Iris pigment epithelial cell (primary cell): Measurements from ENCODE around the gene EXOSC6.
"Not testable (repeated sequence)": the region's sequence is repeated elsewhere in the genome, so short reads cannot be mapped to it uniquely, and the experiment has no call there.

Experiments used
- DNase-seq: peaks from one replicate; pipeline ENCODE4 v3.0.0-alpha.2; 2011; ENCODE audit warnings: low read depth

EXOSC6 gene

DNA sequence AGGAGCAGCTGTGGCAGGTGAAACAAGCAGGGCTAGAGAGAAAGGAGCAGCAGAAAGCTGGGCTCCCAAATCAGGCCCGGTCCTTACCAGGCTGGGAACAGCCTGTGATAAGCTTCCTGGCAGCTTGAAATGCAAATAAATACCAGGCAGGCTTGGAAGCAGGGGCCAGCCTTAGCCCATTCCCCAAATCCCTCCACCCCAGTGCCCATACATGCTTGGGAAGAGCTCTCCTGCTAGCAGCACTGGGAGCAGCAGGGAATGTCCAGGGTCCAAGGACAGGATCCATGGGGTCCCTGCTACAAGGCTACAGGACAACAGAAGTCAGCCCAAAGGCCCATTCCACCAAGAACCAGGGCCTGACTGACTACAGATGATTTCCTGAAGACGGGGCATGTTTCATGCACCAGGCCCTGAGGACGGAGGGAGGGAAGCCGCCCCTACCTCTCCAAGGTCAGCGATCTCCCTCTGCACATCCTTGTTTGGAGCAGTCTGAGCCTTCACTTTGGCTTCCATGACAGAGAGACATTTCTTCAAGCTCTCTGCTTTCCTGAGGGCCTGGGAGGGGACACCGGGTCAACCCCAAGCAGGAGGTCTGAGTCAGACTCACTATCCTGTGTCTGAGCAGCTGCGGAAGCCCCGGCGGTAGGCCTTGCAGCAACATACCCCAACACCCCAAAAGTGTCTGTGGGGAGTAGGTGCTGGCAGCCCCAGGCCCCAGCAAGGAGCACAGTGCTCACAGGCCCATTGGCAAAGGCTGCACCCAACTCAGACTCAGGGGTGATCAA, 2.6 kb upstream of the EXOSC6 start:
- peak; percentile 76 for DNase-seq

DNA sequence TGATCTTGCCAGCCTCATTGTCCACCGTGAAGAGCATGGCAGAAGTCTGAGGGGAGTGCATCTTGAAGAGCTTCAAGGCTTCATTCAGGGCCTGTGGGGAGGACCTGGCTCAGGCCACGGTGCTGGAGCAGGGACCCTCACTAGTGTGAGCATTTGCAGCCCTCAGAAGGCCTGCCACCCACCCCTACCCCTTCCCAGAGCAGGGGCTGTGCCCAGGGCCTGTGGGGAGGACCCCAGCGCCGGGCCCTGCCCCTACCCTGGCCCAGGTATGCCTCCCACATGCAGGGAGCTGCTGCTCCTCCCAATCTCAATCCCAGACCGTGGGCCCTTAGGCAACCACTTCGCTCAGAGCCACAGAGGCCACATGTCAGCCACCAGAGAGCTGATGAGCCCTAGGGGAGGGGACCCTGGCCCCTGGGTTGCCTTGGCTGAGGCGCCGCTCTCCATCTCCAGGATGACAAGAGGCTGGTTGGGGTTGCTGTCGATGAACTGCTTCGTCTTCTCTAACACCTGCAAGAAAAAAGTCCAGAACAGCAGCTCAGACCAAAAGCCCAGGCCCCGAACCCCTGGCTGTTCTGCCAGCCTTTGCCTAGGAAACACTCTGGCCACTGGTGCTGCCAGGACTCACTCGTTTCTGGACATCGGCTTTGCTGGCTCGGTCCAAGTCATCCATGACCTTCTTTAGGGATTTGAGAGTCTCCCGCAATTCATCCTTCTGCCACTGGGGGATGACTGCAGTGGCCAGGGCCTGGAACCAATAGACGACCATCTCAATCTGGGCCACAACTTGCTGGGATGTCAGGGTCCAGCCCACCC, 1.8 kb upstream of the EXOSC6 start:
- DNase-seq: peak; percentile 53

DNA sequence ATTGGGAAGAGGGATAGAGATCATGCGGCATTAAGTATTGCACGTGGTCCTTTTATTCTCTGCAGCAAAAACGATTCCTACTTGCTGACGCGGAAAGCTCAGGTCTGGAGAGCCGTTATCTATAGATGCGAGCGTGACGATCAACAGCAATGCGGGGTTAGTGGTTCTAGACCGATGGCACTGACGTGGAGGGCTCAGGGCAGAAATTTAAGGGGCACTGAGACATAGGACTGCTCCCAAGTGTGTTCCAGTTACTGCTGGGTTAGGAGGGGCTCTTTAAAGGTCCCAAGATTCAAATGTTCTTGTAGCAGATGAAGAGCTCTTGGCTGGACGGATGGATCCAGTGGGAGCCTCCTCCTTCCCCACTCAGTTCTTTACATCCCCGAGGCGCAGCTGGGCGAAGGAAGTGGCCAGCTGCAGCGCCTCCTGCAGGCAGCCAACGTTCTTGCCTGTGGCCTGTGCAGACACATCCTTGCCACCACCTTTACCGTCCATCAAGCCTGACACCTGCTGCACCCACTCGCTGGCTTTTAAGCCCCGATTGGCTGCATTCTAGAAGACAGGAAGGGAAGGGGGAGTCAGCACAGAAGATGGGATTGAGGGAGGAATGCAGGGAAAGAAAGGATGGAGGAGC, 732 bp upstream of the EXOSC6 start:
- DNase-seq: no peak

DNA sequence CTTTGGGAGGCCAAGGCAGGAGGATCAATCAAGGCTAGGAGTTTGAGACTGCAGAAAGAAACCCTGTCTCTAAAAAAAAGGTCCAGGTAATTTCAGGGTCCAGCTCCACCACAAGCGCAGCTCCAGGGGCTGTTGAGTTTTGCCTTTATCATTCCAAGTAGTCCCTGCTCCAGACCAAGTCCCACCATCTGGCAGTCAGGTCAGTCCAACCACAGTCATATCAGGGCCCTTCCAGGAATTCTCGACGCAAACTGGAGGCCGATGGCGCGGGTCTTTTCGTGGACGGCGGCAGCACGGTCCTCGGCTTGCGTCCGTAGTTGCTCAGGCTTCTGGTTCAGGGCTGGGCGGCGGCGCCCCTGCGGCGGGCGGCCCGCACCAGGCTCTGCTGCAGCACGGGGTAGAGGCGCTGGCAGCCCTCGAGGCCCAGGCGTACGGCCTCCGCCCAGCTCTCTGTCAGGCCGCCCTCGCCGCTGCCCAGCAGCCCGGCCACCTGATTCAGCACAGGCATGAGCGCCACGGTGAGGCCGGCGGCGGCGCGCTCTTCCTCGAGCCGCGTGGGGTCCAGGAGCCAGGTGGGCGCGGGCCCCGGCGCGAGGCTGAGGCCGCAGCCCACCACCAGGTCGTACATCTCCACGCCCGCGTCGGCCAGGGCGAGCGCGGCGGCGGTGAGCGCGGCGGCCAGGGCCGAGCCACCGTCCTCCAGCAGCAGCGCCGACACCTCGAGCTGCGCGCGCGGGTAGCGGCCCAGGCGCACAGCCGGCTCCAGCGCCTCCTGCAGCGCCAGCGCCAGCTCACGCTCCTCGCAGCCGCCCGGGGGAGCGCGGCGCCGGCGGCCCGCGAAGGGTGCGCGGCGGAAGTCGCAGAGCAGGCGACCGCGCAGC, 752 bp downstream of the EXOSC6 start:
- peak; percentile 69 for DNase-seq

DNA sequence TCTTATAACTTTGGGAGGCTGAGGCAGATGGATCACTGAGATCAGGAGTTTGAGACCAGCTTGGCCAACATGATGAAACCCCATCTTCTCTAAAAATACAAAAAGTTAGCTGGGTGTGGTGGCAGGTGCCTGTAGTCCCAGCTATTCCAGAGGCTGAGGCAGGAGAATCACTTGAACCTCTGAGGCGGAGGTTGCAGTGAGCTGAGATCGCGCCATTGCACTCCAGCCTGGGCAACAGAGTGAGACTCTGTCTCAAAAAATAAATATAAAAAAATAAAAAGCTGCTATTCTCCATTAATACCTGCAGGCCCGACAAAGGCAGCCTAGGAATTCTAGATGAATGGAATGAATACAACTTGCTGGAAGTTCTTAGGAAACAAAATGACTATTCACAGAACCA, 2.0 kb downstream of the EXOSC6 start:
- not testable (repeated sequence) for DNase-seq

DNA sequence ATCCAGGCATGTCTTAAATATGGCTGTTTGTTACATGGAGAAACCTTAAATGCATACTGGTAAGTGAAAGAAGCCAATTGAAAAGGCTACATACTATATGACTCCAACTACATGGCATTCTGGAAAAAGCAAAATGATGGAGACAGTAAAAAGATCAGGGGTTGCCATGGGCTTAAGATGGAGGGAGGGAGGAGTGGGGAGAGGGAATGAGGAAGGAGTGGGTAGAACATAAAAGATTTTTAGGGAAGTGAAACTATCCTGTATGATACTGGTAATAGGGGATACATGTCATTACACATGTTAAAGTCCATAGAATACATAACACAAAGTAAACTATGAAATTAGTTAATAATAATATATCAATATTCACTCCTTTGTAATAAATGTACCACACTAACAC, 13.0 kb downstream of the EXOSC6 start:
- DNase-seq: not testable (repeated sequence)

DNA sequence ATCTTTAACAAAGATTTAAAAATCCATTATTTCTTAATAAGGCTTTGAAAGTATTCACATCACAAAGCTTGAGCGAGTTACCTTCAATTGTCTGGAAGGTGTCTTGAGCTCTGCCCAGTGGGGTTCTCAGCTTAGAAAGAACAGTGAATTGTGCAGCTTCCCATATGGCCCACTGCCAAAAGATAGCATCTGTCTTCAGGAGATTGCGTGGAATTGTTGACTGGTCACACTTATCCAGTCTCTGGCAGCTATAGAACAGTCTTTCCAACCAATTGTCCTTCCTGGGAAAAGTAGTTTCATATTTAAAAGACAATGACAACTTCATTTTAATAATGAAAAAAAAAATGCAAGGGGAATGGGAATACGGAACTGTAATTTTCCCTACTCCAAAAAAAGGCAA, 19.9 kb downstream of the EXOSC6 start:
- DNase-seq: not testable (repeated sequence)

DNA sequence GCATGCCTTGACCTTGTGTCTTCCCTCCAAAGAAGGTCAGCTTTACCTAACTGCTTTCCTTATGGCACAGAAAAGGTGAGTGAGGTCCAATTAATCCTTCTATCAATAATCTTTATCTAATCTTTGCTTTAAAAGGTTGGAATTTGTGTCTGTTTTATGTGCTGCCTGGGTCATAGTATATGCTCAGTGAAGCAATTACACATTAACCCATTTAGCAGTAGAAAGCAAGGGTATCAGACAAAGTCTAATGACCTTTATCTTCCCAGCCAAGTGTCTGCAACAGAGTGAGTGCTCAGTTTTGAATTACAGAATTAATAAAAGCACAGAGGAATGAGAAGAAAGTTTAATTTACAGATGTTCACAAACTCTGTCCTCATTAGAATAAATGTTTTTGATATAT, 25.7 kb downstream of the EXOSC6 start:
- DNase-seq: not testable (repeated sequence)

DNA sequence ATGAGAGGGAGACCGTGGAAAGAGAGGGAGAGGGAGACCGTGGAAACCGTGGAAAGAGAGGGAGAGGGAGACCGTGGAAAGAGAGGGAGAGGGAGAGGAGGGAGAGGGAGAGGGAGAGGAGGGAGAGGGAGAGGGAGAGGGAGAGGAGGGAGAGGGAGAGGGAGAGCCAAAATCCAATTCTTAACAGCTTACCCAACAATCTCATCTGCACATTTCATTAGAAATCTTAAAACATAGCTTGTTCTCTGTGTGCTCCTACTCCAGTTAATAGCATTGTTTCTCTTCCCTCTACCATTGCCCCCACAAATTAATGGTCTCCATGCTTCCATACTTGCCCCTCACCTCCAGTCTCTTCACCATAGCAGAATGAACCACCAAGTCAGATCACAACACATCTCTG, 26.3 kb downstream of the EXOSC6 start:
- DNase-seq: not testable (repeated sequence)

DNA sequence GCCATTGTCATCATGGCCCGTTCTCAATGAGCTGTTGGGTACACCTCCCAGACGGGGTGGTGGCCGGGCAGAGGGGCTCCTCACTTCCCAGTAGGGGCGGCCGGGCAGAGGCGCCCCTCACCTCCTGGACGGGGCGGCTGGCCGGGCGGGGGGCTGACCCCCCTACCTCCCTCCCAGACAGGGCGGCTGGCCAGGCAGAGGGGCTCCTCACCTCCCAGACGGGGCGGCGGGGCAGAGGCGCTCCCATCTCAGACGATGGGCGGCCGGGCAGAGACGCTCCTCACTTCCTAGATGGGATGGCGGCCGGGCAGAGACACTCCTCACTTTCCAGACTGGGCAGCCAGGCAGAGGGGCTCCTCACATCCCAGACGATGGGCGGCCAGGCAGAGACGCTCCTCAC, 27.1 kb downstream of the EXOSC6 start:
- not testable (repeated sequence) for DNase-seq

DNA sequence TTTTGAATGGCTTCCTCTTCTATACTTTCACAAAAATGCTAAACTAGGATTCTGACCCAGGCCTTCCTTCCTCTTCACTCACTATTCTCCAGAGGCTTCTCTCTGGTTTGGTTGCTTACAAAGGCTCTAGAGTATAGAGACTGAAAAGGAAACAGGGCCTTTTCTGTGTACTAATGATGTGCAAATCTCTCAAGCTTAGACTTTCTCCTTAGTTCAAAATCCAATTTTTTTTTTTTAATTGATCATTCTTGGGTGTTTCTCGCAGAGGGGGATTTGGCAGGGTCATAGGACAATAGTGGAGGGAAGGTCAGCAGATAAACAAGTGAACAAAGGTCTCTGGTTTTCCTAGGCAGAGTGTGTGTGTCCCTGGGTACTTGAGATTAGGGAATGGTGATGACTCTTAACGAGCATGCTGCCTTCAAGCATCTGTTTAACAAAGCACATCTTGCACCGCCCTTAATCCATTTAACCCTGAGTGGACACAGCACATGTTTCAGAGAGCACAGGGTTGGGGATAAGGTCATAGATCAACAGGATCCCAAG, 27.7 kb downstream of the EXOSC6 start:
- DNase-seq: not testable (repeated sequence)

DNA sequence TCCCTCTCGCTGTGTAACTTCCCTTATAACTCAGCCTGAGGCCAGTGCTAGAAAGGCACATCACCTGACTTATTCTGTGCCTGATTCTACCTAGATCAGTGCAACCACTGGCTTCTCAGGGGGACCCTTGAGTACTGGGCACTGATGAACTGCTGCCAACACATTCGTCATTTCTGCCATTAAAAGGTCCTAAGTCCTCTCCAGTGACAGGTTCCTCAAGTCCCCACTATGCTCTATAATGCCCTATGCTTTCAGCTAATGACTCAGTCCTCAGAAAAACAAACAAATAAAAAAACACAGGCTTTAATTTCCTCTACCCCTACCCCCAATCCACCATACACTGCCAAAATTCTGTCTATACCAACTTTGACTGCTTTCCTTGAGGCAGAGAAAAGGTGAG, 28.5 kb downstream of the EXOSC6 start:
- DNase-seq: not testable (repeated sequence)

DNA sequence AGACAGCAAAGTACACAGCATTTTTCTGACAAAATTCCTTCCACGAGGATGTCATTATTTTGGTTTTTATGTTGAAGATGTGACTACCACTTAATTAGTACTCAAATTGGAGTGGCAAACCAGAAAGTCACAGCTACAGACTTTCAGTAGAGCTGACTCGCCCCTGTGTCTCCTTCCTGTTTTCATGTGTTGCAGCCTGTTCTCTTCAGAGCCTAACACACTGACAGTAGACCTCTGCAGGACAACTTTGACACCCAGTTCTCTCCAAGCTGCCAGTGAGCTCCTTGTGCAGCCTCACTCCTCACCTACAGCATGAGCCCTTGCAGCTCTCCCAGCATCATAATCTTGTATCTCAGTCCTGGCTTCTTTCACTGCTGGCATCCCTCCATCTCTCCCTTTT, 29.2 kb downstream of the EXOSC6 start:
- not testable (repeated sequence) for DNase-seq

DNA sequence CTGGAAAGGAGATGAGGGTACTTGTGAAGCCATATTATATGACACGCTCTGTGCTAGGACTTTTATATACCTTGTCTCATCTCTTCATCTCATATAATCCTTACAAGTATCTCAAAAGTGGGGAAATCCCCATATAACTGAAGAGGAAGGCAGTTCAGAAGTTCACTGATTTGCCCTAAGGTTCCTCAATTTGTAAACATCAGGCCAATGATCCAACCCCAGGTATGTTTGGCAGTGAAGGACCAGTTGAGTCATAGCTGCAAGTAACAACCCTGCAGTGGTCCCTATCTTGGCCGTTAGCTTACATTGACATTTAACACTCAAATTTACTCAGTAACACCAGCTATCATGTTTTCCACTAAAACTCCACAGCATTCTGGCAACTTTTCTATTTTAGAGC, 33.2 kb downstream of the EXOSC6 start:
- DNase-seq: peak; percentile 25

DNA sequence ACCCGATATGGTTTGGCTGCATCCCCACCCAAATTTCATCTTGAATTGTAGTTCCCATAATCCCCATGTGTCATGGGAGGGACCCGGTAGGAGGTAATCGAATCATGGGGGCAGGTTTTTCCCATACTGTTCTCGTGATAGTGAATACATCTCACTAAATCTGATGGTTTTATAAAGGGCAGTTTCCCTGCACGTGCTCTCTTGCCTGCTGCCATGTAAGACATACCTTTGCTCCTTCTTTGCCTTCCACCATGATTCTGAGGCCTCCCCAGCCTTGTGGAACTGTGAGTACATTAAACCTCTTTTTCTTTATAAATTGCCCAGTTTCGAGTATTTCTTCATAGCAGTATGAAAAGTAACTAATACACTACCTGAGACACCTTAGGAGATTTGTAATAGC, 45.4 kb downstream of the EXOSC6 start:
- DNase-seq: not testable (repeated sequence)

DNA sequence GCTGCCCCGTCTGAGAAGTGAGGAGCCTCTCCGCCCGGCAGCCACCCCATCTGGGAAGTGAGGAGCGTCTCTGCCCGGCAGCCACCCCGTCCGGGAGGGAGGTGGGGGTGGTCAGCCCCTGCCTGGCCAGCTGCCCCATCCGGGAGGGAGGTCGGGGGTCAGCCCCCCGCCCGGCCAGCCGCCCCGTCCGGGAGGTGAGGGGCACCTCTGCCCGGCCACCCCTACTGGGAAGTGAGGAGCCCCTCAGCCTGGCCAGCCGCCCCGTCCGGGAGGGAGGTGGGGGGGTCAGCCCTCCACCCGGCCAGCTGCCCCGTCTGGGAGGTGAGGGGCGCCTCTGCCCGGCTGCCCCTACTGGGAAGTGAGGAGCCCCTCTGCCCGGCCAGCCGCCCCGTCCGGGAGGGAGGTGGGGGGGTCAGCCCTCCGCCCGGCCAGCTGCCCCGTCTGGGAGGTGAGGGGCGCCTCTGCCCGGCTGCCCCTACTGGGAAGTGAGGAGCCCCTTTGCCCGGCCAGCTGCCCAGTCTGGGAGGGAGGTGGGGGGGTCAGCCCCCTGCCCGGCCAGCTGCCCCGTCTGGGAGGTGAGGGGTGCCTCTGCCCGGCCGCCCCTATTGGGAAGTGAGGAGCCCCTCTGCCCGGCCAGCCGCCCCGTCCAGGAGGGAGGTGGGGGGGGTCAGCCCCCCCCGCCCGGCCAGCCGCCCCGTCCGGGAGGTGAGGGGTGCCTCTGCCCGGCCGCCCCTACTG, 46.9 kb downstream of the EXOSC6 start:
- DNase-seq: not testable (repeated sequence)

DNA sequence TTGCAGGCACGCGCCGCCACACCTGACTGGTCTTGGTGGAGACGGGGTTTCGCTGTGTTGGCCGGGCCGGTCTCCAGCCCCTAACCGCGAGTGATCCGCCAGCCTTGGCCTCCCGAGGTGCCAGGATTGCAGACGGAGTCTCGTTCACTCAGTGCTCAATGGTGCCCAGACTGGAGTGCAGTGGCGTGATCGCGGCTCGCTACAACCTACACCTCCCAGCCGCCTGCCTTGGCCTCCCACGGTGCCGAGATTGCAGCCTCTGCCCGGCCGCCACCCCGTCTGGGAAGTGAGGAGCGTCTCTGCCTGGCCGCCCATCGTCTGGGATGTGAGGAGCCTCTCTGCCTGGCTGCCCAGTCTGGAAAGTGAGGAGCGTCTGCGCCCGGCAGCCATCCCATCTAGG, 47.7 kb downstream of the EXOSC6 start:
- not testable (repeated sequence) for DNase-seq

DNA sequence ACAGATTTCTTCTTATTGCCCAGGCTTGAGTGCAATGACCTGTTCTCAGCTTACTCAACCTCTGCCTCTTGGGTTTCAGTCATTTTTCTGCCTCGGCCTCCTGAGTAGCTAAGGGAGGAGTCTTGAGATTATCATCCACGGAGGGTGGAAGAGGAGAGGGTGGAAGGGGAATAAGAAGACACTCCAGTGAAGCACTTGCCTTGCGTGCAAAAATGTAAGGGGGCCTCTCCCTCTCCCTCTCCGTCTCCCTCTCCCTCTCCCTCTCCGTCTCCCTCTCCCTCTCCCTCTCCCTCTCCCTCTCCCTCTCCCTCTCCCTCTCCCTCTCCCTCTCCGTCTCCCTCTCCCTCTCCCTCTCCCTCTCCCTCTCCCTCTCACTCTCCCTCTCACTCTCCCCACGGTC, 48.2 kb downstream of the EXOSC6 start:
- DNase-seq: not testable (repeated sequence)

DNA sequence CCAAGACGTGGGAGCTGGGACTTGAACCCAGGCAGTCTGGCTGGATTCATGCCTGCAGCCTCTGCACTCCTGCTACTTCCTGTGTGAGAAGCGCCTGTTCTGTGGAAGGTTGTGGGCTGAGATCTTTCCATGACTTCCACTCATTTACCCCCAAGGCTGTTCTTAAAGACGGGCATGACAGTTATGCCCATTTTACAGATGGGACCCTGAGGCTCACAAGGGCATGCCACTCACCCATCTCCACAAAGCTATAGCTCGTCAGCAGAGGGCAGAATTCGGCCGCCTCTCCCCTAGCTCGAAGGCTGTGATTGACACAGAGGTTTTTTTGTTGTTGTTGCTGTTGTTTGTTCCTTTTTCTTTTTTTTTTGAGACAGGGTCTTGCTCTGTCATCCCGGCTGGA, 51.7 kb downstream of the EXOSC6 start:
- not testable (repeated sequence) for DNase-seq

DNA sequence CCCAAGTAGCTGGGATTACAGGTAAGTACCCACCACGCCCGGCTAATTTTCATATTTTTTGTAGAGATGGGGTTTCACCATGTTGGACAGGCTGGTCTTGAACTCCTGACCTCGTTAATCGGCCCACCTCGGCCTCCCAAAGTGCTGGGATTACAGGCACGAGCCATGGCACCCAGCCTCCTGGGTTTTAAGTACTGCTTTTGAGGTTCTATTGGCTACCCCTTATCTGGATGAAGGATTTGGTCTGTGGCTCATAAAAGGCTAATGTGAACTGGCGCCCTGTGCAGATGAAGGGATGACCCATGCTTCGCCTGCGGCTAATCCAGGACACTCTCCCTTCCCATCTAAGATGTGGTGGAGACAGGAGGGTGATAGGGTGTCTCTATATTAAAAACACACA, 52.6 kb downstream of the EXOSC6 start:
- DNase-seq: not testable (repeated sequence)

DNA sequence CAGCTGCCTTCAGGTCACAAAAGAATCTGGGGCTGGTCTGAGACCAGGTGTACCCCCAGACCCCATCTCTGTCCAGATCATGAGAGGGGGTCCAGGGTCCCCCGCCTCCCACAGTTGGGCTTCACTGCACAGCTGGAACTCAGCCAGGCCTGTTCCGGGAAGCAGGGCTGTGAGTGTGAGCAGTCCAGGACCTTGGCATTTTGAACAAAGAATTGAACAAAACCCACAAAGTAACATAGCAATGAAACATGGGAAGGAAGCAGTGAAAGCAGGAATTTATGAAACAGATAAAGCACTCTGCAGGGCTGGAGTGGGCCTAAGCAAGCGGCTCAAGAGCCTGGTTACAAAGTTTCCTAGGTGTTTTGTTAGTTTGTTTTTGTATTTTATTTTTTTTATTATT, 53.1 kb downstream of the EXOSC6 start:
- DNase-seq: peak; percentile 11
